HG02943 (cell line): ENCODE results near the gene NKX1-2.
A peak's percentile ranks its signal among the peaks of the same experiment; 100 is the strongest.

Source experiments
- ATAC-seq: cut with Tn5 transposase; IDR thresholded peaks from one replicate; pipeline ENCODE4 v1.9.1; 2021; ENCODE audit warnings: mild to moderate bottlenecking, low read depth, moderate library complexity; ENCODE audit not compliant: unreplicated experiment

Gene NKX1-2

GRCh38 chr10:124476043-124476725, 26.3 kb upstream of the NKX1-2 start:
- ATAC-seq: no peak

- ATAC-seq: no peak
These were observed 24.8 kb upstream of the NKX1-2 start for GRCh38 chr10:124474514-124475070.

- ATAC-seq: no peak
These were observed 23.2 kb upstream of the NKX1-2 start for GRCh38 chr10:124473070-124473469.

- no peak for ATAC-seq
These were observed 22.2 kb upstream of the NKX1-2 start for GRCh38 chr10:124472071-124472470.

- no peak for ATAC-seq
These were observed 21.0 kb upstream of the NKX1-2 start for GRCh38 chr10:124470544-124471434.

- ATAC-seq: no peak
These were observed 20.2 kb upstream of the NKX1-2 start for GRCh38 chr10:124469956-124470484.

- no peak for ATAC-seq
These were observed 18.8 kb upstream of the NKX1-2 start for GRCh38 chr10:124468624-124469023.

- ATAC-seq: no peak
These were observed 17.3 kb upstream of the NKX1-2 start for GRCh38 chr10:124467165-124467564.

- no peak for ATAC-seq
These were observed 16.1 kb upstream of the NKX1-2 start for GRCh38 chr10:124465777-124466488.

GRCh38 chr10:124465003-124465776, 15.4 kb upstream of the NKX1-2 start:
- ATAC-seq: no peak

GRCh38 chr10:124464028-124464965, 14.5 kb upstream of the NKX1-2 start:
- no peak for ATAC-seq

GRCh38 chr10:124462348-124462695, 12.5 kb upstream of the NKX1-2 start:
- ATAC-seq: no peak

GRCh38 chr10:124461642-124462347, 12.0 kb upstream of the NKX1-2 start, which contains the start of gene LHPP:
Gene LHPP, plus strand, starts transcription at chr10:124461823. Its CDS starts 40 bp downstream, at chr10:124461863.
- peak; percentile 93 for ATAC-seq

GRCh38 chr10:124460144-124460543, 10.3 kb upstream of the NKX1-2 start:
- ATAC-seq: no peak

- no peak for ATAC-seq
These were observed 9.6 kb upstream of the NKX1-2 start for GRCh38 chr10:124459395-124459794.

- no peak for ATAC-seq
These were observed 9.1 kb upstream of the NKX1-2 start for GRCh38 chr10:124458889-124459288.

- ATAC-seq: no peak
These were observed 8.6 kb upstream of the NKX1-2 start for GRCh38 chr10:124458473-124458872.

- ATAC-seq: no peak
These were observed 5.6 kb upstream of the NKX1-2 start for GRCh38 chr10:124455441-124455840.
